ENCODE measurements around the gene POU2F3.

DNA sequence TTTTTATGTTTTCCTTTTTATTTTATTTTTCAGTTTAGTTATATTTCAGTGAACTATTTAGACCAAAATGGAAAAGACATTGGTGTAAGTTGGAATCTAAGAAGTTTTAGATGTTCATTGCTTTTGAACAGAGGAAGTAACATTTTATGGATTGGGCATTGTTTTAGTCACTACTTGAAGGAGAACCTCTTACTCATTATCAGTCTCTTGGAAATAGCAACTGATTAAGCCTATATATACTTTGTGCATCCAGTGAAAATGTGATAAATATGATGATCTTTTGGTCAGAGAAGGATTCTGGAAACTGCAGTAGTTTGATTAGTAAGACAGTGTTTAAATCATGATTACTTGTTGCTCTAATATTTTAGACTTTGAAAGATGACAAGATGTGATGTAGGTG lies 110.7 kb downstream of the POU2F3 start:
- TF ChIP-seq, protein P1, sequence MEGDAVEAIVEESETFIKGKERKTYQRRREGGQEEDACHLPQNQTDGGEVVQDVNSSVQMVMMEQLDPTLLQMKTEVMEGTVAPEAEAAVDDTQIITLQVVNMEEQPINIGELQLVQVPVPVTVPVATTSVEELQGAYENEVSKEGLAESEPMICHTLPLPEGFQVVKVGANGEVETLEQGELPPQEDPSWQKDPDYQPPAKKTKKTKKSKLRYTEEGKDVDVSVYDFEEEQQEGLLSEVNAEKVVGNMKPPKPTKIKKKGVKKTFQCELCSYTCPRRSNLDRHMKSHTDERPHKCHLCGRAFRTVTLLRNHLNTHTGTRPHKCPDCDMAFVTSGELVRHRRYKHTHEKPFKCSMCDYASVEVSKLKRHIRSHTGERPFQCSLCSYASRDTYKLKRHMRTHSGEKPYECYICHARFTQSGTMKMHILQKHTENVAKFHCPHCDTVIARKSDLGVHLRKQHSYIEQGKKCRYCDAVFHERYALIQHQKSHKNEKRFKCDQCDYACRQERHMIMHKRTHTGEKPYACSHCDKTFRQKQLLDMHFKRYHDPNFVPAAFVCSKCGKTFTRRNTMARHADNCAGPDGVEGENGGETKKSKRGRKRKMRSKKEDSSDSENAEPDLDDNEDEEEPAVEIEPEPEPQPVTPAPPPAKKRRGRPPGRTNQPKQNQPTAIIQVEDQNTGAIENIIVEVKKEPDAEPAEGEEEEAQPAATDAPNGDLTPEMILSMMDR (IDR thresholded peaks at IDR 0.05) = no peak
- TF ChIP-seq EP300 (IDR thresholded peaks at IDR 0.05) (no peak), POLR2A (IDR thresholded peaks at IDR 0.05; ENCODE audit: low read depth) (no peak)

All from esophagus muscularis mucosa (tissue), 4 donors.